ENCODE data around the gene HDC.

The HDC gene

DNA sequence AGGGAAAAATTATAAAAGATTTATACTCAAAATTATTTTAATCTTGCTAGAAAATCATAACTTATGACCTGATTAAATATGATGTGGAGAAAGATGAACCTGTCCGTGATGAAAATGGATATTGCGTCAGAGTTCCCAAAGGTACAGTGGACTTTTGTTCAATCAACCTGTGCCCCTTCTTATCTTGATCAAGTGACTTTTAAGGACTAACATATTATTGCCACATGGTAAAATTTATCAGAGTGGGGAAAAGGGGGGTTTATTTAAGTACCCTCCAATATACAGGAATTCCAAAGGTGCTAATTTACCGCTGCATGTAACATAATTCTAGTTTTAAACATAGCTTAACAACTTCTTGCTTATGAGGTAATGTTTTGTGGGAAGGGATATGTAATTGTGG is 39.6 kb downstream of the HDC start:
- no peak for DNase-seq (ENCODE audit: low spot score)

DNA sequence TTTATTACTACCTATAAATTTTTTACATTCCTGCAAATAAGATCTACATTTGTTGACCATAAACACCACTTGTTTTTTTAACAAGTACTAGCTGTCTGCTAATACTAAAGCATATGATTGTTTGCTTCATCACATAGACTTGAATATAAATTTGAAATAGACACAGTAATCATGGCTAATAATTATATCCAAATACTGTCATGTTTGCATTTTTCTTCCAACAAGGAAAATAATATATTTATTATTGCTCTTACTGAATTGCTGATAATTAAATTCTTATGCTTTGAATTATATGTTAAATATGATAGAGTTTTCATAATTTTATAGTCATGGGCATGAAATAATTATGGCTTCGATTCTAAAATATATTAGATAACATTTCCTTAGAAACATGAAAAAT is 40.5 kb downstream of the HDC start:
- DNase-seq (ENCODE audit: low spot score), result no peak

DNA sequence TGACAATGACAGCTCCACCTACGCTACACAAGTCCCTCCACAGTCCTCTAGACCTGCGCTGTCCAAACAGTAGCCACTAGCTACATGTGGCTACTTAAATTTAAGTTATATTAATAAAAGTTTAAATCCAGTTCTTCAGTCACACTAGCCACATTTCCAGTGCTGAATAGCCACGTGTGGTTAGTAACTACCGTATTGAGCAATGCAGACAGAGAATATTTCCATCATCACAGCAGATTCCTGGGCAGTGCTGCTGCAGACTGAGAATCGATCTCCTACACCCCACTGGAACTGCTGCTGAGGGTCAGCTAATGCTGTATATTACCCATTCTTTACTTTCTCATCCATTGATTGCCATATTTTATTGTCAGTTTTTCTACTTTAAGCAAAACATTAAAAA is 40.9 kb downstream of the HDC start:
- DNase-seq (ENCODE audit: low spot score), result no peak

DNA sequence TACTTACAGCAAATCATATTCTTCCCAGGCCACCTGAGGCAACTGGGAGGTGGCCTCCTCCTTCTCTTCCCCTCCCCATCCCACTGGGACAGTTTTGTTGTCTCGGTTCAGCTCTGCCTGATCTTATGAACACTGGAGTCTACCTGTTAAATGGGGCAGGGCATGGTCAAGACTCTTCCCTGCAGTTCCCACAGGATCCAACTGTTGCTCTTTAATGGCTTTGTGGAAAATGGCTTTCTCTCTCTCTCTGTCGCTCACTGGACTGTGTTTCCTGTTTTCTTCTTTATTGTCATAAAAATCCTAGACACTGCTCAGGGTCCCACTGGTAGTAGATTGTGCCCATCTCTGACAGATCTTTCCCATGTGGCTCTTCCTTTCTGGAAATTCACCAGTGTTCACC is 43.3 kb downstream of the HDC start:
- no peak for DNase-seq (ENCODE audit: low spot score)

- no peak for DNase-seq (ENCODE audit: low spot score)
These were observed 45.7 kb downstream of the HDC start for GRCh38 chr15:50219820-50220219.

DNA sequence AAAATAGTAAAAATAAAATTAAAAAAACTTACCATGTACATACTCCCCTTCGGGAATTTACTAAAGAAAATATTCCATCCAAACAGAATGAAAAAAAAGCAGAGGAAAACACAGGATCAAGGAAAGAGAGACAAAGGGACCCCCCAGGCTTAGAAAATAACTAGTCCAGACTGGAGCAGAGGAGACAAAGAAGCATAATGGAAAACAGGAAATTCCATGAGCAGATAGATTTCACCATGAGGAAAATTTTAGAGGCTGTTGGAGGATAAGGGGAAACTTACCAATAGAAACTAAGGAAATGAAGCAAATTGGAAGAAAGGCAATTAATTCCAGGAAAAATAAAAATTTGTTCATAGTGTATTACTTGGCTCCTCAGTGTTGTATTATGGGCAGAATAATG is 46.8 kb downstream of the HDC start:
- DNase-seq (ENCODE audit: low spot score), result no peak

- no peak for DNase-seq (ENCODE audit: low spot score)
These were observed 47.2 kb downstream of the HDC start for GRCh38 chr15:50218291-50218690.

DNA sequence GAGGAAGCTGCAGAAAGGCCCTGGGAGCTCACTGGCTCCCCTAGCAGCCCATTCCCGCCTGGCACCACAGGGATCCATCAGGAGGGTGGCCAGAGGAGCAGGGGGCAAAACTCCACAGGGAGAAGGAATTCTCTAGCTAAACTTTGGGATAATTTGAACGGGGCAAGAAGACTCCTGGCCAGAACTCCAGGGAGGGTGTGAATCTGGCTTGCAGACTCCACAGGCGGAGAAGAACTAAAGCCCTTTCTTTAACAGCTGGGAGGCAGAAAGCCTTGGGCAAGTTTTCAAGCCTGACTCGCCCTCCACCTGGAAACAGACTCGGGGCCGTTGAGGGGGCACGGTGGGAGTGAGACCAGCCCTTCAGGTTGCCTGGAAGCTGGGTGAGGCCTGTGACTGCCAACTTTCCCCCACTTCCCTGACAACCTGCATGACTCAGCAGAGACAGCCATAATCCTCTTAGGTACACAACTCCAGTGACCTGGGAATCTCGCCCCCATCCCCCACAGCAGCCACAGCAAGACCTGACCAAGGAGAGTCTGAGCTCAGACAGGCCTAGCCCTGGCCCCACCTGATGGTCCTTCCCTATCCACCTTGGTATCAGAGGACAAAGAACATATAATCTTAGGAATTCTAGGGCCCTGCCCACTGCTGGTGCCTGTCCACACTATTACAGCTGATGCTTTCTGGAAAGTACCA is 54.9 kb downstream of the HDC start:
- no peak for DNase-seq (ENCODE audit: low spot score)

DNA sequence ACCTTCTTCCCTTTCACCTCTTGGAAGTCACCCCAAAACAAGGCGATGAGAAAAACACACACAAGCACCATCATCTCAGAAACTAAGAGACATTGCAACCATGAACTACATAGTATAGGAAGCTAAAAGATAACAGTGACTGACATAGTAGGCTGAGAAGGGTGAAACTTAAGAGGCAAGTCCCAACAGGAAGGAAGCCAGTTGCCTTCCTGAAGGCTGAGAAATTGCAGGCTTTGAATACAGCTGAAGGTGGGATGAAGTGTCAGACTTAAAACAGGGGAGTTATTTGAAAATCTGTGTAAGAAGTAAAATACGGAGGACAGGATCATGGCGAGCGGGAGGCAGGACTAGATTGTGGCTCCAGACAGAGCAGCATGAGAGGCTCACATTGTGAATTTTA is 55.7 kb downstream of the HDC start:
- no peak for DNase-seq (ENCODE audit: low spot score)

GRCh38 chr15:50206020-50206419 is 59.5 kb downstream of the HDC start:
- DNase-seq (ENCODE audit: low spot score), result no peak

- DNase-seq (ENCODE audit: low spot score), result no peak
These were observed 63.5 kb downstream of the HDC start for GRCh38 chr15:50202003-50202402.

- no peak for DNase-seq (ENCODE audit: low spot score)
These were observed 72.5 kb downstream of the HDC start for GRCh38 chr15:50192926-50193620.

DNA sequence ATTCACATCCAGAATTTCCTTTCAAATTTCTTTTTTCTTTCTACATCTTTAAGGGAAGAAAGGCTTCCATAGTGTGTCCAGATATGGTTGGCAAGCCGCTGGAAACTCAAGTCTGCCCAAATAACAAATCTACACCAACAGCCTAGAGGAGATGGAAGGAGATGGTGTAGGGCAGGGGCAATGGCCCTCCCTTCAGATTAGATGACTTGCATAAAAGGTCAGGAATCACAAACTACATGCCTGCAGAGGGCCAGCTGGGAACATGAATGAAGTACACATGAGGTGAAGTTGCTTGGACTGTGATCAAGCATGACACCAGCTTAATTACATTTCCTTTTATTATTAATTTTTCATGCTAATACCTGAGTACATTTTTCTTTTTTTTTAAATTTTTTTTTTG is 73.4 kb downstream of the HDC start:
- no peak for DNase-seq (ENCODE audit: low spot score)
